GM19193 (cell line): ENCODE measurements around the gene NRXN3.

Source experiments
- POLR2A ChIP-seq: IDR thresholded peaks from 4 replicates; pipeline ENCODE4 v1.6.1; 2011; ENCODE audit not compliant: insufficient read depth, insufficient read length; ENCODE audit errors: extremely low read depth

The NRXN3 gene

DNA sequence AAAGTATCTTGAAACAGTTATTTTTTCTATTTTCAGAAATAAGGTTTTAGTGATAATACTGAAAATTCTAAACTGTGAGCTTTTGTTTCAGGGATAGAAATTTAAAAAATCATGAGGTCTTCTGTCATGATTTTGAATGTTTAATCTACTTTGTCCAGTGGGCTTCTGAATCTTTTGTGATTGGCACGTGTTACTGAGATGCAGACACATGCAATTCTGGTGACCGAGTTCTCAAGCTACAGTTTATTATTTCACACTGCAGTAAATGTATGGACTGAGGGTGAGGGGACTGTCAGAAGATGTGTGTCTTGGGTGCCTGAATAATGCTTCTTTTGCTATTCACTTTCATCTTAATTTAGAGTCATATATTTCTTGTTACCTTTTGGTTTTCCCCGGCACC is 1262.5 kb downstream of the NRXN3 start:
- TF ChIP-seq POLR2A = no peak

DNA sequence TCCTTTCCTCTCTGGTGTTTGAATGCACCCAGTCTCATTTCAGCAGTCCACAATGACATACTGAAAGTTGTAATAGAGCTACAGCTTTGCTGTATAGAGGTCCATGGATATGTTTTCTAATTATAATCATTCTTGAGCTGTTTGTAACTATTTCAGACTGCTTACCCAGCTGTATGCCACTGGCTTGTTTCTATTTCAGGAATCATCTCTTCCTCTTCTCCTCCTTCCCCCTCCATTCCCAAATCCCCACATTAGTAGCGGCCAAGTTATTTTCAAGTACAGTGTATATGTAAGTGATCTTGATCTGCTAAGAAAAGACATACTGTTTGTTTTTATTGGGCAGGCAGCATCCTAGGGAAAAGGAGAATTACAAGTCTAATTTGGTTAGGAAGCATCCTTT is 1266.2 kb downstream of the NRXN3 start:
- no peak for TF ChIP-seq POLR2A

GRCh38 chr14:79437951-79438350 is 1267.8 kb downstream of the NRXN3 start:
- TF ChIP-seq POLR2A = no peak

GRCh38 chr14:79438696-79439342 is 1268.6 kb downstream of the NRXN3 start:
- TF ChIP-seq POLR2A = no peak

DNA sequence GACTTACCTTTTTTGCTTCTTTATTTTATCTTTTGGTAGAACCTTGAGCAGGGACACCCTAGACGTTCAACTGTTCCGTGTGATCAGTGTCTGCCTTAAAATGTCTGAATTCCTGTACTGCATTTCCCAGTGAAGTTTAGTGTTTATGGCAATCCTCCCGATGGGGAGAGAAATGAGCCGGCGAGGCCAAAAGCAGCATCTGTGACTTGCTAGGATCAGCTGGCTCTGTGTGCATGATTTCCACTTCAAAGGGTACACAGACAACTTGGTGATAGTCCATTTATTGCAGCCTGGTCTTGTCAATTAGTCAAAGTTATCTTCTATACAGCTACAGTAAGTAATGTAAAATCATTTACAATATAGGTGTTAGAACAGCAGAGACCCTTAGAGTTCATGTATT is 1272.6 kb downstream of the NRXN3 start:
- TF ChIP-seq POLR2A = no peak

DNA sequence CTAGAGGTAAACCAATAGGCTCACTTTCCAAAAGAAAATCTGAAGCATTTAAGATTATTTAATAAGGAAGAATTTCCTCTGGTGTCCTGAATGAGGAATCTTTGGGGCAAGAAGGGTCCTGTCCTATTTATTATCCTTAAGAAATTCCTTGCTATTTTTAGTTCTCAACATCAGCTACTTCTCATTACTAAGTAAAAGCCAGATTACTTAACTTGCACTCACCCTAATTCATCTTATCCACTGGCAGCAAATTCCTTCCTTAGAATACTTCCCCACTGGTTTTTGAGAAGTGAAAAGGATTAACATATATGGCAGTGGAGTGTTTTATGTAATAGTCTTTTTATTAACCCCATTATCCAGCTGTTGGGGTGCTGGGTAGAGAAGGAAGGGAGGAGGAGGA is 1273.4 kb downstream of the NRXN3 start:
- no peak for TF ChIP-seq POLR2A

- no peak for TF ChIP-seq POLR2A
Measured at GRCh38 chr14:79448960-79449359, 1278.8 kb downstream of the NRXN3 start.

GRCh38 chr14:79451601-79452000 is 1281.4 kb downstream of the NRXN3 start:
- no peak for TF ChIP-seq POLR2A

DNA sequence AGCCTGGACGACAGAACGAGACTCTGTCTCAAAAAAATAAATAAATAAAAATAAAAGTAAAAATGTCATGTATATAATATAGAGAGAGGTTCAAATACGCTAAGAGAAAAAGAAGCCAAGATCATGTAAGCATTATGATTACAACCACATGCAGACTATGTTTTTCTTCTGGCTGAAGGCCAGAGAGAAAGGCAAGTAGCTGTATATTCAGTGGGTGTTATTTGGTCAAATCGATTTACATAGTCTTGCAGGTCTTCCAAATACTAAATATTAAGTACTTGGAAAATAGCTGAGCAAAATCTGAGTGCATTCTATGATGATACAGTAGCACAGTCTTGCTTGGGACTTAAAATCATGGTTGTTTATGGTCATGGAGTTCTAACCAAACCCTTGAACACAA is 1283.1 kb downstream of the NRXN3 start:
- TF ChIP-seq POLR2A = no peak

DNA sequence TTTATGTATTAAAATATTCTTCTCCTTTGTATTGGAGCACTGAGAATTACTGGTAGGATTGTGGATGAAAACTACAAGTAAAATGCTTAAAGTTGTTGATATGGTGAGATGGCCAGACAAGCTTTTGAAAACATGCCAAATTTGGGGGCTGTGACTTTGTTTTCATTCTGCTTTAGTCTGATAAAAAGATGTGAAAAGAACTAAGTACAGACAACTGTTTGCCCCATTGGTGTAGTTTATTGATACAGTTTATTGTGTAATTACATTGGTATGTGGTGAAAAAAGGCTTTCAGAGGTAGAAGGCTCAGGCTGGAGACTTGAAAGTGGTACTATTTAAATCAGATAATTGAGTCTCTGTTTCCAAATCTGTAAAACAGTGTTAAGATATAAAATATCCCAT is 1294.3 kb downstream of the NRXN3 start:
- no peak for TF ChIP-seq POLR2A

DNA sequence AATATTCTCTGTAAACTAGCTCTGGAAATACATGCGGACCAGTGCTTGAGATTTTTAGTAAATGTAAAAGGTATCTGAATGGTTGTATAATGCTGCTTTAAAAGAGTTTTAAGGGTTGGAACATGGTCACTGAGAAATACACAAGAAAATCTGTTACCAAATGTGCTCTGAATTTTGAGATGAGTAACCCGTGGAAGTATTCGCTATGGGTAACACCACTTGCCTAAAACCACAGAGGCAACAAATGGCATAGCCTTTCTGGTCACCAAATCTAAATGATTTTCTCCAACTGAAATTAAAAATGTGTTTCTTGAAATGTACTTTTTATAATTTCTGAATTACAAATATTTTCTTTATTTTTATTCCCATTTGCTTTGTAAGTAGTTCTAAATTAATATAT is 1295.5 kb downstream of the NRXN3 start:
- TF ChIP-seq POLR2A = no peak

DNA sequence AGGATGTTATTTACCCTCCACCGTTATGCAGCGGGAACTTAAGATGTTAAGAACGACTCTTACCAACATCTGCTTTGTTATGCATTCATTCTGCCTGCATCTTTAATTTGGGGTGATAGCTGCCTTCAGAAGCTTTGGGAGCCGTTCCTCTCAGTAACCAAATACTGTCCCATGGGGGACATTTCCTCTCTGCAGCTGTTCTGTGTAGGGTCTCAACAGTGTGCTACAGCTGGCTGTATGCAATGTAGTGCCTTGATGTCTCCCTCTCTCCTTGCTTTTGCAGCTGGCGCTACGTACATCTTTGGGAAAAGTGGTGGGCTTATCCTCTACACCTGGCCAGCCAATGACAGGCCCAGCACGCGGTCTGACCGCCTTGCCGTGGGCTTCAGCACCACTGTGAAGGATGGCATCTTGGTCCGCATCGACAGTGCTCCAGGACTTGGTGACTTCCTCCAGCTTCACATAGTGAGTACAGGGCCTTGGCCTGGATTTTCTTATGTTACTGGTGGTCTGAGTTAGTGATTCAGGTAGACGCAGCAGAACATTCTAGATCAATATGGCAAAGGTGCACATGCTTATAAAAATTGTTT is 1296.9 kb downstream of the NRXN3 start:
- no peak for TF ChIP-seq POLR2A

DNA sequence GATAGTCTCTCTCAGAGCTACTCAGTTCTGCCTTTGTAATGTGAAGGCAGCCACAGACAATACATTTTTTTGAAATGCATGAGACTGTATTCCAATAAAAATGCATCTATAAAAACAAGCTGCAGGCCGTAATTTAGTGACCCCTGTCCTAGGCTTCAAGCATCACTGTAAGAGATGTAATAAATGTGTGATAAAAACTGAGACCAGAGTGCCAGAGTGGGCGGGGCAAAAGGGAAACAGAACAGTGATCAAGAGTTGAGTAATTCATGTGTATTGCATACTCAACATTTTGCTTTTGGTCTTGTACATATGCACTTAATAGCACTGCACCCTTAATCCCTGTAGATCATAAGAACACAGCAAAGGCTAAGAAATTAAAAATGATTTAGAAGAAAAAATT is 1297.7 kb downstream of the NRXN3 start:
- TF ChIP-seq POLR2A = no peak

DNA sequence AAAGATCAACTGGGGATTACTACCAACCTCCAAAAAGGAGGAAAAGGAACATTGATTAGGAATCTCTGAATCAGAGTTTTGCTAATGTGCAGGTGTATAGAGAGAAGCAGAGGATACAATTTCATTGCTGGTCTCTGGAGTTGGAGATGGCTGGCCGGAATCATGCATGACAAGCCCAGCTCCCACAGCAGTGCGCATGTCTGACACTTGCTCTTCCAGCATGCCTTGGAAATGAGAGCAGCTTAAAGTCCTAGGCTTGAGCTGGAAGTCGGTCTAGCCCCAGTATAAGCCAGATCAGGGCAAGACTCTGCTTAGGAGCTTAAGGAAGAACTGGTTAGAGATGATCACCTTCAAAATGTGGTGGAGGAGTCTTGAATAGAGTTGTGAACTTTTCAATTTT is 1298.3 kb downstream of the NRXN3 start:
- TF ChIP-seq POLR2A = no peak

DNA sequence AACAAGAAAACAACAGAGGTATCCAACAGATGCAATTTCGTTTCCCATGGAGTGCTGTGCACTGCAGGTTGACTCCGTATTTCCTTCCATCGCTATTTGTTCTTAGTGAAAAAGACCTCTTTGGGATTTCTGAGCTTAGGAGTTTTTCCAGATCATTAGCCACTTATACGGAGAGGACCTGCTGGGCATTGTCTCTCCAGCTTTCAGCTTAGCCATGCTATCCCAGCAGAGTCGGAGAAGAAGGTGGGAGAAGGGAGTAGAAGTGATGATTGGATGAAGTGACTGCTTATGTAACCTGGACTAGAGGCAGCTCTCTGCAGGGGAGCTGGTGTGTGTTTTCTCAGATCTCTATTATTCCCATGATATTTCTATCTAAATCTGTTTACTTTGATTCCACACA is 1303.5 kb downstream of the NRXN3 start:
- no peak for TF ChIP-seq POLR2A

GRCh38 chr14:79475887-79476532 is 1305.8 kb downstream of the NRXN3 start:
- no peak for TF ChIP-seq POLR2A
